ENCODE results near the gene RASA1. TPM values are rescaled to one million over a fixed set of nuclear protein-coding genes. Genes with fewer than 3 reads are reported as not detected.

The RASA1 gene
- total RNA-seq, 1 experiment from 2014 or later, result 23.9 TPM

- RAD21 ChIA-PET (ENCODE audit: low non-redundant PET in 1 of 2, low total read pairs in 2 of 2, uncharacterized antibody in 2 of 2, unreplicated experiment in 2 of 2), result no interaction called here
- H3K79me2 ChIP-seq (ENCODE audit: insufficient read depth, low read length), result peaks cover 66% of the 10 kb centered on the region
Measured at GRCh38 chr5:87410931-87411330, 143.2 kb downstream of the RASA1 start.

More at GRCh38 chr5:87410931-87411330, 143.2 kb downstream of the RASA1 start:
- H2AFZ ChIP-seq (ENCODE audit: low read depth, low read length, poor library complexity, severe bottlenecking), result no peak overlapping the region
- TF ChIP-seq, protein P1, sequence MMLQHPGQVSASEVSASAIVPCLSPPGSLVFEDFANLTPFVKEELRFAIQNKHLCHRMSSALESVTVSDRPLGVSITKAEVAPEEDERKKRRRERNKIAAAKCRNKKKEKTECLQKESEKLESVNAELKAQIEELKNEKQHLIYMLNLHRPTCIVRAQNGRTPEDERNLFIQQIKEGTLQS (IDR thresholded peaks at IDR 0.05), result no peak
- TF ChIP-seq, protein P2, sequence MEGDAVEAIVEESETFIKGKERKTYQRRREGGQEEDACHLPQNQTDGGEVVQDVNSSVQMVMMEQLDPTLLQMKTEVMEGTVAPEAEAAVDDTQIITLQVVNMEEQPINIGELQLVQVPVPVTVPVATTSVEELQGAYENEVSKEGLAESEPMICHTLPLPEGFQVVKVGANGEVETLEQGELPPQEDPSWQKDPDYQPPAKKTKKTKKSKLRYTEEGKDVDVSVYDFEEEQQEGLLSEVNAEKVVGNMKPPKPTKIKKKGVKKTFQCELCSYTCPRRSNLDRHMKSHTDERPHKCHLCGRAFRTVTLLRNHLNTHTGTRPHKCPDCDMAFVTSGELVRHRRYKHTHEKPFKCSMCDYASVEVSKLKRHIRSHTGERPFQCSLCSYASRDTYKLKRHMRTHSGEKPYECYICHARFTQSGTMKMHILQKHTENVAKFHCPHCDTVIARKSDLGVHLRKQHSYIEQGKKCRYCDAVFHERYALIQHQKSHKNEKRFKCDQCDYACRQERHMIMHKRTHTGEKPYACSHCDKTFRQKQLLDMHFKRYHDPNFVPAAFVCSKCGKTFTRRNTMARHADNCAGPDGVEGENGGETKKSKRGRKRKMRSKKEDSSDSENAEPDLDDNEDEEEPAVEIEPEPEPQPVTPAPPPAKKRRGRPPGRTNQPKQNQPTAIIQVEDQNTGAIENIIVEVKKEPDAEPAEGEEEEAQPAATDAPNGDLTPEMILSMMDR (IDR thresholded peaks at IDR 0.05 in 2 of 3, conservative IDR thresholded peaks at IDR 0.05 in 1 of 3; ENCODE audit: borderline replicate concordance in 1 of 3, insufficient read depth in 1 of 3, low read depth in 2 of 3, low read length in 2 of 3), result no peak
- TF ChIP-seq ELF1 (IDR thresholded peaks at IDR 0.05; ENCODE audit: borderline replicate concordance, low read depth), result no peak
- TF ChIP-seq RAD21 (IDR thresholded peaks at IDR 0.05; ENCODE audit: low read depth), result no peak
- no peak for TF ChIP-seq ZBTB33 (IDR thresholded peaks at IDR 0.05; ENCODE audit: extremely low read depth, insufficient replicate concordance, low read length)
- TF ChIP-seq SIN3A (IDR thresholded peaks at IDR 0.05; ENCODE audit: low read depth), result no peak
- no peak for TF ChIP-seq SP1 (IDR thresholded peaks at IDR 0.05; ENCODE audit: low read depth)
- peak overlapping the region; percentile 91 for H3K4me2 ChIP-seq (ENCODE audit: low read length)
- ChIA-PET CTCF (interaction anchor here (1.2 kb wide), 1 partner anchor 340 kb away, joined by 3 read pairs; no protein-coding TSS in a partner anchor), POLR2A (interaction anchor here (0.9 kb wide), 1 partner anchor 10 kb away, joined by 4 read pairs; no protein-coding TSS in a partner anchor)
- ATAC-seq, result no peak
- peaks cover 4 to 9% of the 10 kb centered on the region in 2 experiments; a peak in 3 of 4 replicates for H3K4me1 ChIP-seq (ENCODE audit: control insufficient read depth in 1 of 2, insufficient read depth in 2 of 2, low read length in 2 of 2)
- no peaks in the 10 kb centered on the region for H3K27me3 ChIP-seq (ENCODE audit: insufficient read depth, low read length)
- H3K9ac ChIP-seq (ENCODE audit: low read length), result peak overlapping the region; percentile 96
- intact Hi-C loops (cut with micrococcal nuclease), result loop anchor here (10.0 kb wide), 1 partner anchor 854 kb away; the partner anchor contains the start of gene TMEM161B
- peak overlapping the region; percentile 82 to 99; a peak in 3 of 4 replicates for H3K4me3 ChIP-seq (replicated peaks in 1 of 2; ENCODE audit: low read depth in 1 of 2, low read length in 2 of 2)
- no peaks in the 10 kb centered on the region for H3K9me3 ChIP-seq (ENCODE audit: control insufficient read depth in 1 of 2, insufficient read depth in 1 of 2, low read depth in 1 of 2, low read length in 2 of 2)
- BruUV-seq (replicated peaks), result no TSS peak
- no peak for DNase-seq (ENCODE audit: low read depth, low spot score)
- peaks cover 40 to 45% of the 10 kb centered on the region in 2 experiments for H3K36me3 ChIP-seq (ENCODE audit: control insufficient read depth in 1 of 2, insufficient read depth in 2 of 2, low read length in 2 of 2)
- H4K20me1 ChIP-seq (ENCODE audit: insufficient read depth), result no peaks in the 10 kb centered on the region
- no peak overlapping the region for H3K27ac ChIP-seq (ENCODE audit: low read depth, low read length)
- H3K9me2 ChIP-seq (ENCODE audit: insufficient read depth), result no peaks in the 10 kb centered on the region

Data from HCT116 (cell line).